Sciatic nerve (tissue), 2 donors: Measurements from ENCODE around the gene DCTN5. TPM values are rescaled to one million over a fixed set of nuclear protein-coding genes. Genes with fewer than 3 reads are reported as not detected.
A peak's percentile ranks its signal among the peaks of the same experiment; 100 is the strongest.

ENCODE experiments used
- ATAC-seq: fragments of 200-7000 bp; cut with Tn5 transposase; one replicate; pipeline ENCODE4 v1.9.1; 2020; ENCODE audit warnings: mild to moderate bottlenecking, moderate library complexity
- DNase-seq: peaks from one replicate; pipeline ENCODE4 v3.0.0-alpha.2; 2020; ENCODE audit warnings: low spot score
- intact Hi-C: fragments of 100-400 bp; cut with DNase I; formaldehyde crosslinking; loops from one replicate; pipeline ENCODE4 v1.14.2; 2022
- total RNA-seq: library from RNA; stranded (reverse); fragmentation: NEBNext Ultra II Directional; extraction: Animal tissue kit (Norgen Biotek cat#: 25700); gene quantifications from one replicate; pipeline ENCODE4 v1.2.1, GENCODE V29; 2021
- donor health status: DM: no; HTN: no; CAD: no.
- donor health status: DM: no; HTN: no; CAD: no.

The DCTN5 gene
- total RNA-seq, 1 donor from 2014 or later, result 45.5 TPM

GRCh38 chr16:23689442-23690187 is 48.3 kb downstream of the DCTN5 start:
- ATAC-seq (no peak), DNase-seq (no peak)
- intact Hi-C loops, result no loop called here

DNA sequence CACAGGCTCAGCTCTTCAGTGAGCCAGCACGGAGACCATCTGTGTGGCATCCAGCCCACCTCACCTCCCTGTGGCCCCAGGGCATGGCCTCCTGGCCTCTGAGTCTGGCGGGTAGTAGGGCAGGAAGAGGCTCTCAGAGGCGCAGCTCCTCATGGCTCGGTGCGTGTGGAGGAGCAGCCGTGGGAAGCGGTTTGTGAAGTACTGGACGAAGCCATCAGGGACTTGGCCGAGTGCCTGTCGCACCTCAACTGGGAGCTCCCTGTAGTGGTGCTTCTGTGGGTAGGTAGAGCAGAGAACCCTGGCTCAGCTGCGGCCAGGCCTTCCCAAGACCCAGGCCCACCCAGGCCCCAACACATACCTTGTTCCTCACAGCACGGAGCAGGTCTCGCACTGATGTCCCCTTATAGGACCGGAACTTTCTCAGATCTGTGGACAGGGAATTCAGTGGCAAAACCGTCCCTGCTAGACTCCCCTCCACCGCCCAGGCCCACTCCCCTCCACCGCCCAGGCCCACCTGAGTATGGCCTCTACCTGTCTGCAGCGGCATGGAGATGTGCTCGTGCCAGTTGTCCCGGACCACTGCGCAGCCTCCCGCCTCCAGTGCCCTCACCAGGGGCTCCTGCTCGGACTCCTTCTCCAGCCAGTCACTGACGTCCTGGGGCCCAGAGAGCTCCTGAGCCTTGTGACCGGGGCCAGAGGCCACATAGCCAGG is 49.7 kb downstream of the DCTN5 start:
- ATAC-seq, result no peak
- no peak for DNase-seq
- intact Hi-C loops, result no loop called here

- DNase-seq (no peak), ATAC-seq (no peak)
- intact Hi-C loops, result no loop called here
Measured at GRCh38 chr16:23691483-23692189, 50.4 kb downstream of the DCTN5 start.

DNA sequence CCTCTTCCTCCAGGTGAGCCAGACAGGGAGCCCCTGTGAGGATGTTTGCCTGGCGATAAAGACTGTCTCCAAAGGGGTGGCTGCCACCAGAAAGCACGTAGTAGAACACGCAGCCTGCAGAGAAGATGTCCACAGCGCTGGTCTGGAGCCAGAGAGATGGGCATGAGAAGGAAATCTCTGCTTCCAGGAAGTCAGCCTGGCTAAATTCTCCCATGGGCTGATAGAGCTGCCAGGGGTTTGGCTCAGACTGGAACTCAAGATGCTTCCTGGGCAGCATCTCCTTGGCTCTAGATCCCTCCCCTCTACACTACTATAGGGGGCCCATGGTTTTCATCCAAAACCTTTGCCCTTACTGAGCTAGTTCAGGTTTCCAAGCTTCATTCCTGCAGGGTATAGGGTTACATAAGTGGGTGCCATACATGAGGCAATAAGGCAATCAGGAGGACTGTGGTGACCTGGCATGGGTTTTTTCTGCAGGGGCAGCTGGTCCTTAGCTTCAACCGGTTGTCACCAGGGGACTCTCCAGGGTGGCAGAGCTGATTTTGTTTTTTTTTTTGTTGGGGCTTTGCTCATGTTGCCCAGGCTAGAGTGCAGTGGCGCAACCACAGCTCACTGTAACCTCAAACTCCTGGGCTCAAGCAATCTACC is 51.0 kb downstream of the DCTN5 start:
- intact Hi-C loops, result no loop called here
- ATAC-seq (no peak), DNase-seq (no peak)

DNA sequence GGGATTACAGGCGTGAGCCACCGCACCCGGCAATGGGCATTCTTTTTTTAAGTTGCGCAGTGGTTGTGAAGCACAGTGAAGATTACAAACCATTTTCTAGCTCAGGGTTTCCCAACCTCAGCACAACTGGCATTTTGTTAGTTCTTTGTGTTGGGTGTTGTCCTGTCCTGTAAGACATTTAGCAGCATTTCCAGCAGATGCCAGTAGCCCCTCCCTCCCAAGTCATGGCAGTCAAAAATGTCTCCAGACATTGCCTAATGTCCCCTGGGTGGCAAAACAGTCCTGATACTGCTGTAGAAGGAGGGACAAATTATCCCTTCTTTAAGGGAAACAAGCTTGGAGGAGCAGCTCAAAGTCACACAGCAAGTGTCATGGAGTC is 53.0 kb downstream of the DCTN5 start:
- DNase-seq, result no peak
- intact Hi-C loops, result no loop called here
- ATAC-seq, result no peak

DNA sequence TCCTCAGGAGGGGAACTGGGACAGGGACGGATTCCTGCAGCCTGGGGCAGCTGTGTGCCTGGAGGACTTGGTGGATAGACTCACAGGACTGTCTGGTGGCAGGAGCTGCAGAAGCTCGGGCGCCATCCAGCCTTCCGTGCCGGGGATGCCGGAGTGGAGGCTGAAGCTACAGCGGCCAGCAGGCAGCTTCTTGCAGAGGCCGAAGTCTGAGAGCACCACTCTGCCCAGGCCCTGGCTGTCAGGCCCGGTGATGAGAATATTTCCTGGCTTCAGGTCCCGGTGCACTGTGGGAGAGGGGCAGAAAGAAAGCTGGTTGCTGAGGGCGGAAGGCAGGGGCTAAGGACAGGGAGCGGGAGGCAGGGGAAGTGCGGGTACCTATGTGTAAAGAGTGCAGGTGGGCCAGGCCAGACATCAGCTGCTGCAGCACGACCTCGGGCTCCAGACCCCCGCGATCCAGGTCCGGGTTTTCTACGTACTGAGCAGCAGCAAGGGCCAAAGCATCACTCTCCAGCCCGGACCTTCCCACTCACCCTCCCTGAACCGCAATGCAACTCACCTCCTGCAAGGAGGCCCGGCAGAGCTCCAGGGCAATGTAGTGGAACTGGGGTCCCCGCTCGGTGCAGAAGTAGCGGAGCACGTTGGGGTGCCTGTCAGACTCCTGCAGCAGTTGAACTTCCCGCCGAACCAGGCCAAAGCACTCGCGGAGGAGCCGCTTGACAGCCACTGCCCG is 53.5 kb downstream of the DCTN5 start:
- DNase-seq (no peak), ATAC-seq (peak; percentile 48)
- intact Hi-C loops, result no loop called here

- DNase-seq, result no peak
- intact Hi-C loops, result no loop called here
- ATAC-seq, result no peak
Measured at GRCh38 chr16:23695756-23696155, 54.5 kb downstream of the DCTN5 start.

DNA sequence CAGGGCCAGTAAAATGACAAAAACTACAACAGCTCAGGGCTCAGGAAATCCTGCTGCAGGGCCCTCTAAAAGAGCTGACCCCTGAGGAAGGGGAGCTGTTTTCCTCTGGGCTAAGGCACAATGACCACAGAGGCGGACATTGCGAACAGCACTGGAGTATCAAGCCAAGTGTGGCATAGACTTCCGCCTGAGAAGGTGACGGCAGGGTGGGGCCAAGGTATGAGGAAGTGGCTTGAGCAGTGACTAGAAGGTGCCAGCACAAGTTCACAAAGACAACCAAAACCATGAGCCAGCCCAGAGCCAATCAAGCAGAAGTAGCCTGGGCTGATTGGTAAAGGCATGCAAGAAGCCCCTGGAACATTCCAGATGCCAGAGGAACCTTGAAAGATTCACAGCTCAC is 57.8 kb downstream of the DCTN5 start:
- no peak for DNase-seq
- intact Hi-C loops, result no loop called here
- no peak for ATAC-seq

- intact Hi-C loops, result no loop called here
- ATAC-seq, result no peak
- no peak for DNase-seq
Measured at GRCh38 chr16:23700093-23700492, 58.8 kb downstream of the DCTN5 start.

DNA sequence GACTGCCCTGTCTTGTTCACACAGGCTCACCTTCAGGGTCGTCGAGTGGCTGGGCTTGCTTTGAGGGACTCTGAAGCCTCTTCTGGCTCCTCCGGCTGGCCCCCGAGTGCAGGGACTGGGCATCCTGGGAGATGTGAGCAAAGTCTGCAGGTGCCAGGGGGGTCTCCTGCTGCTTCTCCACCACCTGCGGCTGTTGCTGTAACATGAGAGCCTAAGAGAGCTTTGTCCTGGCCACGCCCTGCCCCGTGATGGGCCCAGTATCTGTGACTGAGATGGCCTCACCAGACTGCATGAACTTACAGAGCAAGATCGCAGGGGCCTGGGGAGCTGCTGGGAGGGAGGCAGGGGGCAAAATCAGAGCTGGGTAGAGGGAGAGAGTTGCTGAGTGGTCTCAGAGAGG is 59.2 kb downstream of the DCTN5 start:
- no peak for ATAC-seq
- intact Hi-C loops, result no loop called here
- DNase-seq, result no peak

GRCh38 chr16:23701045-23701444 is 59.8 kb downstream of the DCTN5 start:
- intact Hi-C loops, result no loop called here
- ATAC-seq (no peak), DNase-seq (no peak)

GRCh38 chr16:23702951-23703350 is 61.7 kb downstream of the DCTN5 start:
- DNase-seq (no peak), ATAC-seq (no peak)
- intact Hi-C loops, result no loop called here

GRCh38 chr16:23704772-23705516 is 63.7 kb downstream of the DCTN5 start:
- intact Hi-C loops, result no loop called here
- ATAC-seq (no peak), DNase-seq (no peak)

- intact Hi-C loops, result no loop called here
- DNase-seq, result no peak
- no peak for ATAC-seq
Measured at GRCh38 chr16:23705517-23705902, 64.2 kb downstream of the DCTN5 start.

- ATAC-seq, result no peak
Measured at GRCh38 chr16:23706439-23706838, 65.2 kb downstream of the DCTN5 start.

GRCh38 chr16:23709536-23709935 is 68.3 kb downstream of the DCTN5 start:
- no peak for DNase-seq
- intact Hi-C loops, result no loop called here

More at GRCh38 chr16:23706439-23706838, 65.2 kb downstream of the DCTN5 start:
- no peak for DNase-seq
- intact Hi-C loops, result no loop called here

GRCh38 chr16:23710008-23710407 is 68.7 kb downstream of the DCTN5 start:
- DNase-seq (no peak), ATAC-seq (no peak)
- intact Hi-C loops, result no loop called here

More at GRCh38 chr16:23709536-23709935, 68.3 kb downstream of the DCTN5 start:
- ATAC-seq, result no peak

DNA sequence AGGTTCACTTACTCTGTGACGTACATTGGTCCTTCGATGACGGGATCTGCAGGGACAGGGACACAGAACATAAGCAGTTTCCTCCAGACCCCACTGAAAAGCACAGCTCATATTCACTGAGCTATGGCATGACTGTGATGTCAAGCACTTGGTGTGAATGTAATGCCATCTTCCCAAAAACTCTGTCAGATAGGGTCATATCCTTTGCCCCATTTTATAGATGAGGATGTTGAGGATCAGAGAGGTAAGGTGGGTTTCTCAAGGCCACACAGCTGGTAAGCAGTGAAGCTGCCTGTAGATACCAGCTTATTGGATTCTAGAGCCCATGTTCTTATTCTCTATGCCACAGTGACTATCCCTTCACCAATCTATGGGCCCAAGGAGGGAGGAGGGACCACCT is 69.2 kb downstream of the DCTN5 start:
- no peak for DNase-seq
- intact Hi-C loops, result no loop called here
- no peak for ATAC-seq
